GM23338 (cell line): ENCODE data around the gene FFAR3. TPM values are rescaled to one million over a fixed set of nuclear protein-coding genes. Genes with fewer than 3 reads are reported as not detected.

Source experiments
- ATAC-seq: fragments of 200-7000 bp; cut with Tn5 transposase; 3 replicates; pipeline ENCODE4 v1.9.1; 2020
- DNase-seq: peaks from one replicate; pipeline ENCODE4 v3.0.0-alpha.2; 2015; ENCODE audit warnings: low spot score
- H2AFZ ChIP-seq: fragments of 200-600 bp; sonication (generic); 2 replicates; pipeline ENCODE4 v1.8.0; 2016; ENCODE audit warnings: antibody characterized with exemption, mild to moderate bottlenecking, moderate library complexity
- H3F3A ChIP-seq: fragments of 200-600 bp; sonication (generic); replicated peaks from 2 replicates; pipeline ENCODE4 v1.8.0; 2017; ENCODE audit warnings: antibody characterized with exemption, mixed run types, low read depth
- H3K27ac ChIP-seq: fragments of 200-600 bp; sonication (generic); 2 replicates; pipeline ENCODE4 v1.6.1; 2016; ENCODE audit warnings: low read depth
- H3K27me3 ChIP-seq: fragments of 200-600 bp; sonication (generic); 2 replicates; pipeline ENCODE4 v1.8.0; 2016; ENCODE audit warnings: mild to moderate bottlenecking, mixed run types, moderate library complexity; ENCODE audit not compliant: insufficient read depth
- H3K36me3 ChIP-seq: fragments of 200-600 bp; sonication (generic); 2 replicates; pipeline ENCODE4 v1.8.0; 2016; ENCODE audit warnings: mild to moderate bottlenecking; ENCODE audit not compliant: insufficient read depth
- H3K4me1 ChIP-seq: fragments of 200-600 bp; sonication (generic); 2 replicates; pipeline ENCODE4 v1.8.0; 2016; ENCODE audit warnings: mild to moderate bottlenecking, moderate library complexity; ENCODE audit not compliant: insufficient read depth
- H3K4me2 ChIP-seq: fragments of 200-600 bp; sonication (generic); 2 replicates; pipeline ENCODE4 v1.7.1; 2017; ENCODE audit warnings: mixed run types
- H3K4me3 ChIP-seq: fragments of 200-600 bp; sonication (generic); 2 replicates; pipeline ENCODE4 v1.6.1; 2016; ENCODE audit warnings: mixed run types
- H3K79me2 ChIP-seq: fragments of 200-600 bp; sonication (generic); replicated peaks from 2 replicates; pipeline ENCODE4 v1.8.0; 2017; ENCODE audit warnings: mild to moderate bottlenecking; ENCODE audit not compliant: insufficient read depth
- H3K9me2 ChIP-seq: fragments of 200-600 bp; sonication (generic); 2 replicates; pipeline ENCODE4 v1.8.0; 2017; ENCODE audit not compliant: insufficient read depth
- H4K20me1 ChIP-seq: fragments of 200-600 bp; sonication (generic); replicated peaks from 2 replicates; pipeline ENCODE4 v1.8.0; 2017; ENCODE audit warnings: mild to moderate bottlenecking; ENCODE audit not compliant: insufficient read depth
- H3K27ac Mint-ChIP-seq: 2 replicates; pipeline ENCODE4 v1.8.0; 2020; ENCODE audit warnings: inconsistent platforms, mild to moderate bottlenecking, moderate library complexity, mixed read lengths
- H3K27me3 Mint-ChIP-seq: 3 replicates; pipeline ENCODE4 v1.8.0; 2022; ENCODE audit warnings: low read depth, mild to moderate bottlenecking, moderate library complexity, mixed read lengths, inconsistent platforms; ENCODE audit not compliant: insufficient read depth, poor library complexity
- H3K36me3 Mint-ChIP-seq: 3 replicates; pipeline ENCODE4 v1.8.0; 2021; ENCODE audit warnings: low read depth, mild to moderate bottlenecking, inconsistent platforms, moderate library complexity, mixed read lengths
- H3K4me1 Mint-ChIP-seq: 3 replicates; pipeline ENCODE4 v1.8.0; 2020; ENCODE audit warnings: mild to moderate bottlenecking, inconsistent platforms, mixed read lengths
- H3K4me3 Mint-ChIP-seq: 3 replicates; pipeline ENCODE4 v1.8.0; 2021; ENCODE audit warnings: moderate library complexity, mild to moderate bottlenecking, inconsistent platforms, mixed read lengths
- H3K9me3 Mint-ChIP-seq: 3 replicates; pipeline ENCODE4 v1.8.0; 2020; ENCODE audit warnings: moderate library complexity, mild to moderate bottlenecking, inconsistent platforms, mixed read lengths
- CREB1 ChIP-seq: fragments of 250-450 bp; sonication (Bioruptor Pico); IDR thresholded peaks from 2 replicates; pipeline ENCODE4 v1.5.0; 2020; ENCODE audit warnings: low read depth, mild to moderate bottlenecking, moderate library complexity
- EZH2 ChIP-seq: fragments of 200-600 bp; sonication (generic); IDR thresholded peaks from one replicate; pipeline ENCODE4 v1.8.0; 2017; ENCODE audit warnings: antibody characterized with exemption, mild to moderate bottlenecking, low read depth; ENCODE audit not compliant: unreplicated experiment
- EZH2phosphoT487 ChIP-seq: fragments of 200-600 bp; sonication (generic); IDR thresholded peaks from one replicate; pipeline ENCODE4 v1.8.1; 2018; ENCODE audit warnings: antibody characterized with exemption; ENCODE audit not compliant: unreplicated experiment
- JUNB ChIP-seq: IDR thresholded peaks from one replicate; pipeline ENCODE4 v1.6.1; 2016; ENCODE audit warnings: antibody characterized with exemption; ENCODE audit not compliant: unreplicated experiment
- NANOG ChIP-seq: IDR thresholded peaks from 2 replicates; pipeline ENCODE4 v1.6.1; 2016; ENCODE audit warnings: antibody characterized with exemption, borderline replicate concordance
- POLR2AphosphoS5 ChIP-seq: IDR thresholded peaks from 2 replicates; pipeline ENCODE4 v1.6.1; 2016; ENCODE audit warnings: antibody characterized with exemption, low read depth
- STAT1 ChIP-seq: IDR thresholded peaks from one replicate; pipeline ENCODE4 v1.6.1; 2016; ENCODE audit warnings: antibody characterized with exemption; ENCODE audit not compliant: unreplicated experiment
- ZNF114 ChIP-seq: fragments of 250-450 bp; sonication (Bioruptor Pico); IDR thresholded peaks from 2 replicates; pipeline ENCODE4 v1.5.0; 2020; ENCODE audit warnings: mild to moderate bottlenecking, moderate library complexity
- ZNF331 ChIP-seq: fragments of 250-450 bp; sonication (Bioruptor Pico); IDR thresholded peaks from 2 replicates; pipeline ENCODE4 v1.5.0; 2020; ENCODE audit warnings: low read depth, mild to moderate bottlenecking, moderate library complexity
- polyA plus RNA-seq: library from polyadenylated mRNA; unstranded; fragments of >200 nt; fragmentation: Nextera tagmentation; extraction: Ambion mirVana; gene quantifications from 2 replicates; pipeline ENCODE4 v1.2.1, GENCODE V29; 2016
- total RNA-seq: library from RNA; depleted of rRNA; stranded (reverse); fragments of >200 nt; shearing (Covaris generic); gene quantifications from 2 replicates; pipeline ENCODE4 v1.2.3, GENCODE V29; 2014
- TF ChIP-seq, protein P1 (sequence below), 2 experiments: fragments of 200-600 bp in 1 of 2; sonication (generic) in 1 of 2; conservative IDR thresholded peaks; 2 replicates each; pipeline versions ENCODE4 v1.5.1 to v1.6.1; 2016 to 2017; ENCODE audit warnings: antibody characterized with exemption in 2 of 2, low read depth in 2 of 2, mild to moderate bottlenecking in 2 of 2, moderate library complexity in 1 of 2
- TF ChIP-seq, protein P2 (sequence below): IDR thresholded peaks from 2 replicates; pipeline ENCODE4 v1.6.1; 2016; ENCODE audit warnings: antibody characterized with exemption
- TF ChIP-seq, protein P3 (sequence below): fragments of 250-450 bp; sonication (Bioruptor Pico); IDR thresholded peaks from 2 replicates; pipeline ENCODE4 v1.5.0; 2020; ENCODE audit warnings: mild to moderate bottlenecking, moderate library complexity
- TF ChIP-seq, protein P4 (sequence below): IDR thresholded peaks from one replicate; pipeline ENCODE4 v1.6.1; 2018; ENCODE audit warnings: antibody characterized with exemption; ENCODE audit not compliant: unreplicated experiment

Gene FFAR3
- total and polyA plus RNA-seq, 2 experiments from 2014 or later, result 0.35 TPM; not detected in 1

DNA sequence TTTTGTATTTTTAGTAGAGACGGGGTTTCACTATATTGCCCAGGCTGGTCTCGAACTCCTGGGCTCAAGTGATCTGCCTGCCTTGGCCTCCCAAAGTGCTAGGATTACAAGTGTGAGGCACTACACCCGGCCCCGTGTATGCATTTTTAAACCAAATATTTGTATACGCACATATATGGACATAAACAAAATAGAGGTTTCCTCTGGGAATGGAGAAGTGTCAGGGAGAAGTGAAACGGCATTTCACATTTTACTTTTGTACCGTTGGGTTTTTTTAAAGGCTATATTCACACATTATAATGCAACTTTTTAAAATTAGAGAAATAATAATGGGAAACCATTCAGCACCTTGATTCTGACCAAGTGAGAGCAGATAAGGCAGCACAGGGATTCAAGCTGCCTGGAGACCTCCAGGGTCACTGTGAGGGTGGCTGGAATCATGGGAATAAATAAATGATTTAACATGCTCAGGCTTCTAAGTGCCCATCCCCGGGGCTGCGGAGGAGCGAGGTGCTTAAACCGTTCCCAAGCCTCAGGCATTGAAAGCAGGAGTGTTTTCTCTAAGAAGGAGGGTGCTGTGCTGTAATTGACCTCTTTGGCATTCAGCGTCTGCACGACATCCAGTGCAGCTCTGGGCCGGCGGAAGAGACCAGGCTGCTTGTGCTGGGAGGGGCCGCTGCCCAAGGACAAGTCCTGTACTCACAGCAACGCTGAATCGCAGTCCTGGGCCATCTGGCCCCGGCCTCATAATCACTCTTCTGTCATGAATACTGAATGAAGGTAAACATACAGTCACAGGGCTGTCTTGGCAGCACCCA is 37.3 kb downstream of the FFAR3 start:
- Histone ChIP-seq H3K79me2 (no peaks in the 10 kb centered on the region), H3K27me3 (no peaks in the 10 kb centered on the region), H3K4me3 (no peak overlapping the region), H3K27ac (no peak overlapping the region), H4K20me1 (no peaks in the 10 kb centered on the region), H2AFZ (peak overlapping the region; percentile 81; the same call in 1 of the 2 replicates), H3F3A (no peaks in the 10 kb centered on the region), H3K4me2 (no peak overlapping the region), H3K9me2 (no peaks in the 10 kb centered on the region), H3K36me3 (no peaks in the 10 kb centered on the region), H3K4me1 (no peaks in the 10 kb centered on the region)
- no peak overlapping the region for H3K4me3 Mint-ChIP-seq
- H3K27me3 Mint-ChIP-seq, result peaks cover 8% of the 10 kb centered on the region
- no peaks in the 10 kb centered on the region for H3K9me3 Mint-ChIP-seq
- H3K27ac Mint-ChIP-seq, result no peak overlapping the region
- H3K36me3 Mint-ChIP-seq, result no peaks in the 10 kb centered on the region
- no peak for DNase-seq
- no peaks in the 10 kb centered on the region for H3K4me1 Mint-ChIP-seq
- TF ChIP-seq EZH2phosphoT487 (no peak), POLR2AphosphoS5 (no peak), NANOG (no peak), EZH2 (no peak), ZNF114 (CRISPR knock-in tag) (no peak), CREB1 (CRISPR knock-in tag) (no peak), JUNB (no peak), ZNF331 (no peak), STAT1 (no peak)
- TF ChIP-seq, protein P1, sequence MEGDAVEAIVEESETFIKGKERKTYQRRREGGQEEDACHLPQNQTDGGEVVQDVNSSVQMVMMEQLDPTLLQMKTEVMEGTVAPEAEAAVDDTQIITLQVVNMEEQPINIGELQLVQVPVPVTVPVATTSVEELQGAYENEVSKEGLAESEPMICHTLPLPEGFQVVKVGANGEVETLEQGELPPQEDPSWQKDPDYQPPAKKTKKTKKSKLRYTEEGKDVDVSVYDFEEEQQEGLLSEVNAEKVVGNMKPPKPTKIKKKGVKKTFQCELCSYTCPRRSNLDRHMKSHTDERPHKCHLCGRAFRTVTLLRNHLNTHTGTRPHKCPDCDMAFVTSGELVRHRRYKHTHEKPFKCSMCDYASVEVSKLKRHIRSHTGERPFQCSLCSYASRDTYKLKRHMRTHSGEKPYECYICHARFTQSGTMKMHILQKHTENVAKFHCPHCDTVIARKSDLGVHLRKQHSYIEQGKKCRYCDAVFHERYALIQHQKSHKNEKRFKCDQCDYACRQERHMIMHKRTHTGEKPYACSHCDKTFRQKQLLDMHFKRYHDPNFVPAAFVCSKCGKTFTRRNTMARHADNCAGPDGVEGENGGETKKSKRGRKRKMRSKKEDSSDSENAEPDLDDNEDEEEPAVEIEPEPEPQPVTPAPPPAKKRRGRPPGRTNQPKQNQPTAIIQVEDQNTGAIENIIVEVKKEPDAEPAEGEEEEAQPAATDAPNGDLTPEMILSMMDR (conservative IDR thresholded peaks at IDR 0.05; ENCODE audit: low read depth in 2 of 2), result no peak
- TF ChIP-seq, protein P2, sequence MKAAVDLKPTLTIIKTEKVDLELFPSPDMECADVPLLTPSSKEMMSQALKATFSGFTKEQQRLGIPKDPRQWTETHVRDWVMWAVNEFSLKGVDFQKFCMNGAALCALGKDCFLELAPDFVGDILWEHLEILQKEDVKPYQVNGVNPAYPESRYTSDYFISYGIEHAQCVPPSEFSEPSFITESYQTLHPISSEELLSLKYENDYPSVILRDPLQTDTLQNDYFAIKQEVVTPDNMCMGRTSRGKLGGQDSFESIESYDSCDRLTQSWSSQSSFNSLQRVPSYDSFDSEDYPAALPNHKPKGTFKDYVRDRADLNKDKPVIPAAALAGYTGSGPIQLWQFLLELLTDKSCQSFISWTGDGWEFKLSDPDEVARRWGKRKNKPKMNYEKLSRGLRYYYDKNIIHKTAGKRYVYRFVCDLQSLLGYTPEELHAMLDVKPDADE, result no peak
- TF ChIP-seq, protein P3, sequence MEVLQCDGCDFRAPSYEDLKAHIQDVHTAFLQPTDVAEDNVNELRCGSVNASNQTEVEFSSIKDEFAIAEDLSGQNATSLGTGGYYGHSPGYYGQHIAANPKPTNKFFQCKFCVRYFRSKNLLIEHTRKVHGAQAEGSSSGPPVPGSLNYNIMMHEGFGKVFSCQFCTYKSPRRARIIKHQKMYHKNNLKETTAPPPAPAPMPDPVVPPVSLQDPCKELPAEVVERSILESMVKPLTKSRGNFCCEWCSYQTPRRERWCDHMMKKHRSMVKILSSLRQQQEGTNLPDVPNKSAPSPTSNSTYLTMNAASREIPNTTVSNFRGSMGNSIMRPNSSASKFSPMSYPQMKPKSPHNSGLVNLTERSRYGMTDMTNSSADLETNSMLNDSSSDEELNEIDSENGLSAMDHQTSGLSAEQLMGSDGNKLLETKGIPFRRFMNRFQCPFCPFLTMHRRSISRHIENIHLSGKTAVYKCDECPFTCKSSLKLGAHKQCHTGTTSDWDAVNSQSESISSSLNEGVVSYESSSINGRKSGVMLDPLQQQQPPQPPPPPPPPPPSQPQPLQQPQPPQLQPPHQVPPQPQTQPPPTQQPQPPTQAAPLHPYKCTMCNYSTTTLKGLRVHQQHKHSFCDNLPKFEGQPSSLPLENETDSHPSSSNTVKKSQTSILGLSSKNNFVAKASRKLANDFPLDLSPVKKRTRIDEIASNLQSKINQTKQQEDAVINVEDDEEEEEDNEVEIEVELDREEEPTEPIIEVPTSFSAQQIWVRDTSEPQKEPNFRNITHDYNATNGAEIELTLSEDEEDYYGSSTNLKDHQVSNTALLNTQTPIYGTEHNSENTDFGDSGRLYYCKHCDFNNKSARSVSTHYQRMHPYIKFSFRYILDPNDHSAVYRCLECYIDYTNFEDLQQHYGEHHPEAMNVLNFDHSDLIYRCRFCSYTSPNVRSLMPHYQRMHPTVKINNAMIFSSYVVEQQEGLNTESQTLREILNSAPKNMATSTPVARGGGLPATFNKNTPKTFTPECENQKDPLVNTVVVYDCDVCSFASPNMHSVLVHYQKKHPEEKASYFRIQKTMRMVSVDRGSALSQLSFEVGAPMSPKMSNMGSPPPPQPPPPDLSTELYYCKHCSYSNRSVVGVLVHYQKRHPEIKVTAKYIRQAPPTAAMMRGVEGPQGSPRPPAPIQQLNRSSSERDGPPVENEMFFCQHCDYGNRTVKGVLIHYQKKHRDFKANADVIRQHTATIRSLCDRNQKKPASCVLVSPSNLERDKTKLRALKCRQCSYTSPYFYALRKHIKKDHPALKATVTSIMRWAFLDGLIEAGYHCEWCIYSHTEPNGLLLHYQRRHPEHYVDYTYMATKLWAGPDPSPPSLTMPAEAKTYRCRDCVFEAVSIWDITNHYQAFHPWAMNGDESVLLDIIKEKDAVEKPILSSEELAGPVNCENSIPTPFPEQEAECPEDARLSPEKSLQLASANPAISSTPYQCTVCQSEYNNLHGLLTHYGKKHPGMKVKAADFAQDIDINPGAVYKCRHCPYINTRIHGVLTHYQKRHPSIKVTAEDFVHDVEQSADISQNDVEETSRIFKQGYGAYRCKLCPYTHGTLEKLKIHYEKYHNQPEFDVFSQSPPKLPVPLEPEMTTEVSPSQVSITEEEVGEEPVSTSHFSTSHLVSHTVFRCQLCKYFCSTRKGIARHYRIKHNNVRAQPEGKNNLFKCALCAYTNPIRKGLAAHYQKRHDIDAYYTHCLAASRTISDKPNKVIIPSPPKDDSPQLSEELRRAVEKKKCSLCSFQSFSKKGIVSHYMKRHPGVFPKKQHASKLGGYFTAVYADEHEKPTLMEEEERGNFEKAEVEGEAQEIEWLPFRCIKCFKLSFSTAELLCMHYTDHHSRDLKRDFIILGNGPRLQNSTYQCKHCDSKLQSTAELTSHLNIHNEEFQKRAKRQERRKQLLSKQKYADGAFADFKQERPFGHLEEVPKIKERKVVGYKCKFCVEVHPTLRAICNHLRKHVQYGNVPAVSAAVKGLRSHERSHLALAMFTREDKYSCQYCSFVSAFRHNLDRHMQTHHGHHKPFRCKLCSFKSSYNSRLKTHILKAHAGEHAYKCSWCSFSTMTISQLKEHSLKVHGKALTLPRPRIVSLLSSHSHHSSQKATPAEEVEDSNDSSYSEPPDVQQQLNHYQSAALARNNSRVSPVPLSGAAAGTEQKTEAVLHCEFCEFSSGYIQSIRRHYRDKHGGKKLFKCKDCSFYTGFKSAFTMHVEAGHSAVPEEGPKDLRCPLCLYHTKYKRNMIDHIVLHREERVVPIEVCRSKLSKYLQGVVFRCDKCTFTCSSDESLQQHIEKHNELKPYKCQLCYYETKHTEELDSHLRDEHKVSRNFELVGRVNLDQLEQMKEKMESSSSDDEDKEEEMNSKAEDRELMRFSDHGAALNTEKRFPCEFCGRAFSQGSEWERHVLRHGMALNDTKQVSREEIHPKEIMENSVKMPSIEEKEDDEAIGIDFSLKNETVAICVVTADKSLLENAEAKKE, result no peak
- TF ChIP-seq, protein P4, sequence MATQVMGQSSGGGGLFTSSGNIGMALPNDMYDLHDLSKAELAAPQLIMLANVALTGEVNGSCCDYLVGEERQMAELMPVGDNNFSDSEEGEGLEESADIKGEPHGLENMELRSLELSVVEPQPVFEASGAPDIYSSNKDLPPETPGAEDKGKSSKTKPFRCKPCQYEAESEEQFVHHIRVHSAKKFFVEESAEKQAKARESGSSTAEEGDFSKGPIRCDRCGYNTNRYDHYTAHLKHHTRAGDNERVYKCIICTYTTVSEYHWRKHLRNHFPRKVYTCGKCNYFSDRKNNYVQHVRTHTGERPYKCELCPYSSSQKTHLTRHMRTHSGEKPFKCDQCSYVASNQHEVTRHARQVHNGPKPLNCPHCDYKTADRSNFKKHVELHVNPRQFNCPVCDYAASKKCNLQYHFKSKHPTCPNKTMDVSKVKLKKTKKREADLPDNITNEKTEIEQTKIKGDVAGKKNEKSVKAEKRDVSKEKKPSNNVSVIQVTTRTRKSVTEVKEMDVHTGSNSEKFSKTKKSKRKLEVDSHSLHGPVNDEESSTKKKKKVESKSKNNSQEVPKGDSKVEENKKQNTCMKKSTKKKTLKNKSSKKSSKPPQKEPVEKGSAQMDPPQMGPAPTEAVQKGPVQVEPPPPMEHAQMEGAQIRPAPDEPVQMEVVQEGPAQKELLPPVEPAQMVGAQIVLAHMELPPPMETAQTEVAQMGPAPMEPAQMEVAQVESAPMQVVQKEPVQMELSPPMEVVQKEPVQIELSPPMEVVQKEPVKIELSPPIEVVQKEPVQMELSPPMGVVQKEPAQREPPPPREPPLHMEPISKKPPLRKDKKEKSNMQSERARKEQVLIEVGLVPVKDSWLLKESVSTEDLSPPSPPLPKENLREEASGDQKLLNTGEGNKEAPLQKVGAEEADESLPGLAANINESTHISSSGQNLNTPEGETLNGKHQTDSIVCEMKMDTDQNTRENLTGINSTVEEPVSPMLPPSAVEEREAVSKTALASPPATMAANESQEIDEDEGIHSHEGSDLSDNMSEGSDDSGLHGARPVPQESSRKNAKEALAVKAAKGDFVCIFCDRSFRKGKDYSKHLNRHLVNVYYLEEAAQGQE, result no peak
- ATAC-seq, result peak; percentile 73
